Cardiac muscle cell (in vitro differentiated cells and primary cell): ENCODE data around the gene SYT1. TPM values are rescaled to one million over a fixed set of nuclear protein-coding genes. Genes with fewer than 3 reads are reported as not detected.
"Not testable (repeated sequence)": the region's sequence is repeated elsewhere in the genome, so short reads cannot be mapped to it uniquely, and the experiment has no call there.

Source experiments
- DNase-seq, 2 donors: peaks; one replicate each; pipeline versions ENCODE4 v3.0.0 to v3.0.0-alpha.2; 2010 to 2017; ENCODE audit warnings: low read depth in 1 of 2, low spot score in 1 of 2
- H3K27ac ChIP-seq: fragments of 200-600 bp; sonication (generic); 2 replicates; pipeline ENCODE4 v1.5.1; 2016
- H3K27me3 ChIP-seq: fragments of 200-600 bp; sonication (generic); 2 replicates; pipeline ENCODE4 v1.6.0; 2016; ENCODE audit warnings: control low read depth
- H3K36me3 ChIP-seq: fragments of 200-600 bp; sonication (generic); 2 replicates; pipeline ENCODE4 v1.5.1; 2016; ENCODE audit warnings: control low read depth
- H3K4me1 ChIP-seq: fragments of 200-600 bp; sonication (generic); 2 replicates; pipeline ENCODE4 v1.8.1; 2017; ENCODE audit warnings: low read depth, mild to moderate bottlenecking, mixed run types
- H3K4me3 ChIP-seq: fragments of 200-600 bp; sonication (generic); 2 replicates; pipeline ENCODE4 v1.5.1; 2016; ENCODE audit warnings: mild to moderate bottlenecking
- H3K9me3 ChIP-seq: fragments of 200-600 bp; sonication (generic); 2 replicates; pipeline ENCODE4 v1.5.1; 2017; ENCODE audit warnings: low read depth, mild to moderate bottlenecking, control low read depth
- polyA plus RNA-seq: library from polyadenylated mRNA; unstranded; fragments of >200 nt; fragmentation: Nextera tagmentation; extraction: Ambion mirVana; gene quantifications from 2 replicates; pipeline ENCODE4 v1.2.1, GENCODE V29; 2016
- total RNA-seq: library from RNA; depleted of rRNA; stranded (reverse); fragments of >200 nt; gene quantifications from 2 replicates; pipeline ENCODE4 v1.2.3, GENCODE V29; 2016
- TF ChIP-seq, protein P1 (sequence below): IDR thresholded peaks from 2 replicates; pipeline ENCODE4 v1.5.1; 2012; ENCODE audit warnings: low read depth, mild to moderate bottlenecking, low read length

Gene SYT1
- total RNA-seq (0.63 and 0.66 TPM in 2 replicates), polyA plus RNA-seq (0.50 and 0.55 TPM in 2 replicates)

DNA sequence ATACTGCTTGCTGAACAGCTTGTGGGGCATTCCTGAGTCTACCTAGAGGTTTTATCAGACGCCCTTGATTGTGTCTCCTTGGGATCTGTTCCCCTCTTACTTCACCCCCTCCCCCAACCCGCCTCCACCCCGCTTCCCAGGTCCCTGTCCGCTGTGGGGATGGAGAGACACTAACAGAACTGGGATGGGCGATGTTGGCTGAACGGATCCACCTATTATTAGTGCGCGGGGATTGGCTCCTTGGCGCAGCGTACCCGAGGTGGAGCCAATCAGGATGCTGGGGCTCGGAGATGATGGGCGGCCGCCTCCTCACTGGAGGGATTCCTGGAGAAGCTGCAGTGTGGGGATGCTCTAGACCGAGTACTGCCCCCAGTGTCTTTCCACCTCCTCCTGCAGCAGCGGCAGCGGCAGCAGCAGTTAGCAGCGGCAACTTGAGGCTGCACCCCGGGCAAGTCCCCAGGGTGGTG, at the start of gene SYT1:
SYT1 (plus strand) TSS at position 372 of the 467 bp plus-strand sequence.
- H3K4me3 ChIP-seq: peak within 1 kb of the TSS; percentile 52
- H3K27ac ChIP-seq: no peak within 1 kb of the TSS
- peak; percentile 22 to 63 for DNase-seq
- H3K27me3 ChIP-seq: peaks cover 64% of the 10 kb centered on the region
- TF ChIP-seq, protein P1, sequence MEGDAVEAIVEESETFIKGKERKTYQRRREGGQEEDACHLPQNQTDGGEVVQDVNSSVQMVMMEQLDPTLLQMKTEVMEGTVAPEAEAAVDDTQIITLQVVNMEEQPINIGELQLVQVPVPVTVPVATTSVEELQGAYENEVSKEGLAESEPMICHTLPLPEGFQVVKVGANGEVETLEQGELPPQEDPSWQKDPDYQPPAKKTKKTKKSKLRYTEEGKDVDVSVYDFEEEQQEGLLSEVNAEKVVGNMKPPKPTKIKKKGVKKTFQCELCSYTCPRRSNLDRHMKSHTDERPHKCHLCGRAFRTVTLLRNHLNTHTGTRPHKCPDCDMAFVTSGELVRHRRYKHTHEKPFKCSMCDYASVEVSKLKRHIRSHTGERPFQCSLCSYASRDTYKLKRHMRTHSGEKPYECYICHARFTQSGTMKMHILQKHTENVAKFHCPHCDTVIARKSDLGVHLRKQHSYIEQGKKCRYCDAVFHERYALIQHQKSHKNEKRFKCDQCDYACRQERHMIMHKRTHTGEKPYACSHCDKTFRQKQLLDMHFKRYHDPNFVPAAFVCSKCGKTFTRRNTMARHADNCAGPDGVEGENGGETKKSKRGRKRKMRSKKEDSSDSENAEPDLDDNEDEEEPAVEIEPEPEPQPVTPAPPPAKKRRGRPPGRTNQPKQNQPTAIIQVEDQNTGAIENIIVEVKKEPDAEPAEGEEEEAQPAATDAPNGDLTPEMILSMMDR: no peak
- peaks cover 9% of the 10 kb centered on the region for H3K4me1 ChIP-seq
- H3K9me3 ChIP-seq: no peaks in the 10 kb centered on the region
- H3K36me3 ChIP-seq: no peaks in the 10 kb centered on the region

DNA sequence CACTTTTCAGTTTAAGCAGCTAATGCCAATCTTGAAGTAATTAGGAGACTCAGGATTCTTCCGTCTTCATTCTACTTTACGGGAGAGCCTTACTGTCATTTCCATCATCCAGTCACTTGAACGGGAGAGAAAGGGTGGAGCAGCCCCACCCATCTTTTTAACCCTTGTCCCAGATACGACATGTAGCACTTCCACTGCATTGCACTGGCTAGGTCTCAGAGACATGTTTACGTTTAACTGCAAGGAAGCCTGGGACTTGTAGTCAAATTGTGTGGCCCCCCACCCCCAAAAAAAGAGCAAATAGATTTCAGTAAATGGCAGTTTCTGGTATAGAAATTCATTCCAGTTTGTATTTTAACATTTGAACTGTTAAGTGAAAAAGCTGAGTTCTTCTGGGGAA, 46.1 kb upstream of the SYT1 start:
- Histone ChIP-seq H3K27ac (no peak overlapping the region), H3K9me3 (no peaks in the 10 kb centered on the region), H3K27me3 (no peaks in the 10 kb centered on the region), H3K36me3 (no peaks in the 10 kb centered on the region), H3K4me1 (no peaks in the 10 kb centered on the region), H3K4me3 (no peak overlapping the region)
- DNase-seq: no peak
- TF ChIP-seq, protein P1: no peak

DNA sequence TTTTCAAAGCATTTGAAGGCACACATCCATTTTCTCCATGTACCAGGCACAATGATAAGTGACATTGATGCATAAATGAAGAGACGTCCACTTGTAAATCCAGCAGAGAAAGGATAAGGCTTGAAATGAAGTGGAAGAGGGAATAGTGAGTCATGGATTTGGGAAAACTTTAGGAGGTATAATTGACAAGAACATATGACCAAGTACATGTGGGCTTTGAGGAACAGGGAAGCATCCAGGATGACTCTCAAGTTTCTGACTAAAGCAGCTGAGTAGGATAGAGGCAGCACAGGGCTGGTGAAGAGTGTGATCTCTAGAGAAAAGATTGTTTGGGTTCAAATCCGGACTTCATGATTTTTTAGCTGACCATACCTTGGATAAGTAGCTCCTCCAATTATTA, 43.6 kb upstream of the SYT1 start:
- Histone ChIP-seq H3K27me3 (no peaks in the 10 kb centered on the region), H3K36me3 (no peaks in the 10 kb centered on the region), H3K4me3 (no peak overlapping the region), H3K9me3 (no peaks in the 10 kb centered on the region), H3K4me1 (no peaks in the 10 kb centered on the region), H3K27ac (no peak overlapping the region)
- TF ChIP-seq, protein P1: no peak
- DNase-seq: no peak

DNA sequence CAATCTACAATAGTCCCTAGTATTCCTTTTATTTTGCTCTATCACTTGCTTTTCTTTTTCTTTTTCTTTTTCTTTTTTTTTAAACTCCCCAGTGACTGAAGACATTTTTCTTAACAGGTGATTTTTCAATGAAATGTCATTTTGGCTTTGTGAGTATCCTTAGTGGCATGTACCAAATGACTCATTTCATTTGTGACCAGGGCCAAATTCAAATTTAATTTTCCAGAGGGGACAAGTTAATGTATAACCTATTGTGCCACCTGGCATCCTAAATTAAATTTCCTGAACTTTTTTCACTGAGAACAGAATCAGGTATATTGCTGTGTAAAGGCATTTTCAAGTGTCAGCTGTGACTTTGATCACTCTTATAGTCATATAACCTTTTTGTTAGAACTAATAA, 39.7 kb upstream of the SYT1 start:
- no peak for DNase-seq
- Histone ChIP-seq H3K36me3 (no peaks in the 10 kb centered on the region), H3K4me3 (no peak overlapping the region), H3K27me3 (no peaks in the 10 kb centered on the region), H3K9me3 (no peaks in the 10 kb centered on the region), H3K27ac (no peak overlapping the region), H3K4me1 (no peaks in the 10 kb centered on the region)
- TF ChIP-seq, protein P1: no peak

DNA sequence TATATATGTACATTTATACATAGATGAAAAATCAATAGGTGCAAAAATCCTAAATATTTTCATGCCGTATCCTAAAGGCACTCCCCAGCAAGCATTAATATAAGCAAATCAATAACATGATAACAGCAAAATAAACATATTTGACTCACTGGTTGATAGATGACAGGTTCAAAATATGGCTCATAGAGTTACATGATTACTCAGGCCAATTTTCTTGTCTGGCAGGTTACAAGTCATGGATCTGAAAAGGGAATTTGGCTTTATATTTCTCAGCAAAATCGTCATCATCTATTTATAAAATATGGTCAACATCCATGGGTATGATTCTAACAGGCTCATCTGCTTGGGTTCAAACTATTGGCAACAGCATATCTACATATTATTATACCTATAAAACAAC, 34.9 kb upstream of the SYT1 start:
- H3K4me3 ChIP-seq: no peak overlapping the region
- H3K36me3 ChIP-seq: no peaks in the 10 kb centered on the region
- H3K9me3 ChIP-seq: no peaks in the 10 kb centered on the region
- H3K27me3 ChIP-seq: no peaks in the 10 kb centered on the region
- DNase-seq: no peak
- TF ChIP-seq, protein P1: no peak
- H3K4me1 ChIP-seq: no peaks in the 10 kb centered on the region
- no peak overlapping the region for H3K27ac ChIP-seq

DNA sequence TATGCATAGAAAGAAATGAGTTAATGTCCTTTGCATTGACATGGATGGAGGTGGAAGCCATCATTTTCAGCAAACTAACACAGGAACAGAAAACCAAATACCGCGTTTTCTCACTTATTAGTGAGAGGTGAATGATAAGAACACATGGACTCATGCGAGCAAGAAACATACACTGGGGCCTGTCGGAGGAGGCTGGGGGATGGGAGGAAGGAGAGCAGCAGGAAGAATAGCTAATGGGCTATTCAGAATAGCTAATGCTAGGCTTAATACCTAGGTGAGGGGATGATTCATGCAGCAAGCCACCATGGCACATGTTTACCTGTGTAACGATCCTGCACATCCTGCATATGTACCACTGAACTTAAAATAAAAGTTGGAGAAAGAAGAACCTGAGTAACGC, 29.1 kb upstream of the SYT1 start:
- Histone ChIP-seq H3K9me3 (no peaks in the 10 kb centered on the region), H3K27ac (no peak overlapping the region), H3K27me3 (no peaks in the 10 kb centered on the region), H3K36me3 (no peaks in the 10 kb centered on the region), H3K4me3 (no peak overlapping the region), H3K4me1 (no peaks in the 10 kb centered on the region)
- DNase-seq: no peak
- TF ChIP-seq, protein P1: no peak

DNA sequence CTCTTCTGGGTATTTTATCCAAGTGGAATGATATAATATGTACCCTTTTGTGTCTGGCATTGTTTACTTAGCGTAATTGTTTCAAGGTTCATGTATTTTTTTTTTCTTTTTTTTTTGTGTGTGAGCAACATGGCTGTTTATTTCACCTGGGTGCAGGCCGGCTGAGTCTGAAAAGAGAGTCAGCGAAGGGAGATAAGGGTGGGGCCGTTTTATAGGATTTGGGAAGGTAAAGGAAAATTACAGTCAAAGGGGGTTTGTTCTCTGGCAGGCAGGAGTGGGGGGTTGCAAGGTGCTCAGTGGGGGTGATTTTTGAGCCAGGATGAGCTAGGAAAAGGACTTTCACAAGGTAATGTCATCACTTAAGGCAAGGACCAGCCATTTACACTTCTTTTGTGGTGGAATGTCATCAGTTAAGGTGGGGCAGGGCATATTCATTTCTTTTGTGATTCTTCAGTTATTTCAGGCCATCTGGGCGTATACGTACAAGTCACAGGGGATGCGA, 24.0 kb upstream of the SYT1 start:
- H3K4me3 ChIP-seq, DNase-seq, H3K27me3 ChIP-seq, H3K4me1 ChIP-seq, H3K9me3 ChIP-seq, H3K27ac ChIP-seq, H3K36me3 ChIP-seq: not testable (repeated sequence)
